GM12875 (cell line): Measurements from ENCODE around the gene FAM118B.

Source experiments
- H3K4me3 ChIP-seq: one replicate; pipeline ENCODE4 v1.5.1; 2011; ENCODE audit warnings: low read depth, low read length, control low read depth
- TF ChIP-seq, protein P1 (sequence below): IDR thresholded peaks from 2 replicates; pipeline ENCODE4 v1.5.1; 2011; ENCODE audit warnings: low read depth, mild to moderate bottlenecking, control low read depth, inconsistent platforms, low read length, moderate library complexity, borderline replicate concordance; ENCODE audit not compliant: insufficient read depth

The FAM118B gene

DNA sequence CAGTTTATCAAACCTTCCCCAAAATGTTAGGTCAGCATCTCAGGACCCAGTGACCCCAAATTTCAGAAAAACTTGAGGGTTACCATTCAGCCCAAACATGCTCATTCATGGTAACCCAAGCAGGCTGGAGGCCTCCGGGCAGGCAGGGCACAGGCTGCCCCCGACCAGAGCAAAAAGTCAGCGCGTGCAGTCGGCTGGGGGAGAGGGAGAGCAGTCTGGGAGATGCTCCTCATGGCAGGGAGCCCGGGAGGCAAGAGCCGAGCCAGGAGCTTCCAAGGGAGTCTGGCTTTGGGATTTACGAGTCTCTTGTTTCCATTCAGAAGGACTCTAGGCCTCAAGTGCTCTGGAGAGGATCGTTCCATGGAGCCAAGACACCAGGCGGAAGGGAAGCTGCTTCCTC is 45.8 kb upstream of the FAM118B start:
- no peak overlapping the region for H3K4me3 ChIP-seq
- TF ChIP-seq, protein P1, sequence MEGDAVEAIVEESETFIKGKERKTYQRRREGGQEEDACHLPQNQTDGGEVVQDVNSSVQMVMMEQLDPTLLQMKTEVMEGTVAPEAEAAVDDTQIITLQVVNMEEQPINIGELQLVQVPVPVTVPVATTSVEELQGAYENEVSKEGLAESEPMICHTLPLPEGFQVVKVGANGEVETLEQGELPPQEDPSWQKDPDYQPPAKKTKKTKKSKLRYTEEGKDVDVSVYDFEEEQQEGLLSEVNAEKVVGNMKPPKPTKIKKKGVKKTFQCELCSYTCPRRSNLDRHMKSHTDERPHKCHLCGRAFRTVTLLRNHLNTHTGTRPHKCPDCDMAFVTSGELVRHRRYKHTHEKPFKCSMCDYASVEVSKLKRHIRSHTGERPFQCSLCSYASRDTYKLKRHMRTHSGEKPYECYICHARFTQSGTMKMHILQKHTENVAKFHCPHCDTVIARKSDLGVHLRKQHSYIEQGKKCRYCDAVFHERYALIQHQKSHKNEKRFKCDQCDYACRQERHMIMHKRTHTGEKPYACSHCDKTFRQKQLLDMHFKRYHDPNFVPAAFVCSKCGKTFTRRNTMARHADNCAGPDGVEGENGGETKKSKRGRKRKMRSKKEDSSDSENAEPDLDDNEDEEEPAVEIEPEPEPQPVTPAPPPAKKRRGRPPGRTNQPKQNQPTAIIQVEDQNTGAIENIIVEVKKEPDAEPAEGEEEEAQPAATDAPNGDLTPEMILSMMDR: no peak

DNA sequence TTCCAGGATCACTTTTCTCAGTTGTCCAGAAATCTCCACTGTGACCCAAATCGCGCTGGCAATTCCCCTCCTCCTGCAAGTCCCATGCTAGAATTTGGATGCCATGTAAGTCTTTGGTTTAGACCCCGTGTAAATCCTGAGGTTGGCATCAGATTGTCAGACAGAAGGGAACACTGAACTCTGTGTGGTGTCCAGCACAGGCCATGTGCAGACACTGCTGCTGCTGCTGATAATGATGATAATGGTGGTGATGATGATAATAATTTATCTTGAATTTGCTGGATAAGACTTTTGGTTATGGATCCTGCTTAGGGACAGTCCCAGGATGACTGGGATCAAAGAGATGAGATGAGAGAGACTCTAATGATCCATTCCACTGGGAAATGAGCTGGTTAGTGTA is 45.2 kb upstream of the FAM118B start:
- no peak overlapping the region for H3K4me3 ChIP-seq
- TF ChIP-seq, protein P1: no peak

DNA sequence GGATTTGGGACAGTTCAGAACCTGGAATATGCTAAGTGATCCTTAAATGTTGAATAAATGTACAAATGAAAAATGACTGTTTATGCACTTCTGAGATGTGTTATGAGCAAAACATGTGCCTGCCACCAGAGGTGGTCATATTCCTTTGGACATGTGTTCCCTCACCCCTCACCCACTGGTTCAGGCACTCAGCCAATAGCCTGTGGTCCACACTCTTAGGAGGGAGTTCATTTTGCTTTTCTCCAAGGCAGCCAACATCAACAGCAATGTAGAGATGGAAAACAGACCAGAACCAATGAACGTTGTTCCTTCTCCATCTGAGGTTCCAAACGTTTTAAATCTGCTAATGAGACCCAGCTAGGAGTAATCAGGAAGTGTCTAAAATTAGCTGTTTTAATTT is 44.1 kb upstream of the FAM118B start:
- TF ChIP-seq, protein P1: no peak
- no peak overlapping the region for H3K4me3 ChIP-seq

DNA sequence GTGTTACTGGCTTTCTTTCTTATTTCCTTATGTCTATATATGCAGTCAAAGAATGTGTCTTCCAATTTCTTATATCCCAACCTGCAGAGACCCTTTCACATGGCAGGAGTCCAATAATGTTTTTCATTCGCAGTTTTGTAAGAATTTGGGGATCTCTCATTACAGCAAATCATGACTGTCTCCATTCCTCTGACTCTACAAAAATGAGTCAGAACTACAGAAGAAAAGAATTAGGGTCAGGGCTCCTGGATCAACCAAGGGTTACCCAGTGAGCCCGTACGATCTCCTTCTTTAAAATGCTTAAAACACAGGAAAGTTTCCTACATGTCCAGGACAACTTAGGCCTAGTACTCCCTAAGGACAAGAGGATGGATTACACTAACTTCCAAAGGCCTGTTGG is 42.3 kb upstream of the FAM118B start:
- no peak overlapping the region for H3K4me3 ChIP-seq
- TF ChIP-seq, protein P1: no peak

DNA sequence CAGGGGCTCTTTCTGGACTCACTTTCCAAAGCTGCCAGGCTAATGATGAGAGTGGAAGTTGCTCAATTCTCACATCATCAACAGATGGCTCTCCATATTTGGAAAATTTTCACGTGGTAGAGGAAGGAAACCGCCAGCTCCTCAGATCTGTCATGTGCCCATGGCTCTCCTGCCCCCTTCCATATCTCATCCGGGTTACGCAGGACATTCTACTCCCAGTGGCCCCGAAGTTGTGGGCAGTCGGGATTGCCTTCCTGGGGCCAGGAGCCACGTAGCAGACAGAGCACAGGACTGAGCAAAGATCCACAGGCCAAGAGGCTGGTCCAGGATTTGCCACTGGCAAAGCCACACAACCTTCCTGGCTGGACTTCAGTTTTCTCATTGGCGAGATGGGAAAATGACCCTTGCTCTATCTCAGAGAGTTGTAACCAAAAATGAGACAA is 39.0 kb upstream of the FAM118B start:
- TF ChIP-seq, protein P1: no peak
- no peak overlapping the region for H3K4me3 ChIP-seq

DNA sequence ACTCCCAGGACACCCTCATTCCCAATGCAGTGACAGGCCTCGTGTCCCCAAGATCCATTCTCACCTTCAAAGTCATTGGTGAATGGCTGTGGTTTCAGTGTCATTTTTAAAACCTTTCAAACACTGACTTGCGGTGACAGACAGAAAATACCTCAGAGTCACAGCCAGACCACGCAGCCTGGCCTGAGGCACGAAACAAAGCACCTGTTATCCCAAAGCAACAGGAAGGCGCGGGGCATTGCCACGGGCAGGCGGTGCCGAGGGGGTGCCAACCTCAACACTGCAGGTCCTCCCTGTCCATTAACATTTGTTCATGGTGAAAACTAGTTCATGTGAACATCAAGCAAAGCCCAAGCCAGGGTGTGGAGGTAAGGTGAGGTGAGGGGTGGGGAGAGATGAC is 38.3 kb upstream of the FAM118B start:
- H3K4me3 ChIP-seq: no peak overlapping the region

DNA sequence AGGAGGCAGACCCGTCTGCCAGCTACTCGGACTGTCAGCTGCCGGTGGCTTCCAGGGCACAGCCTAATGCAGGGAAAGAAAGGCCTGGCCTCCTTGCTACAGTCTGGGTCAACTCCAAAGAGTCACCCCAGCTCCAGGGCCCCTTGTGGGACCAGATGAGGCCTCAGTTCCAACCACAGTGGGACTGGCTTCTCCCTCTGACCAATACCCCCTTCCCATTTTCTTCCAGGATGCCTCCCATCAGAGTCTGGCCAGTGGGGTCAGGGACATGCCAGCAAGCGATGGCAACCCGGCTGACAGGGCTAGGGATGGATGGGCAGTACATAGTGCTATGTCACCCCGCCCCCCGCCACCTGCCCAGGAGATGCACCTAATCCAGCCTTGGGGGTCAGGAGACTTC is 36.8 kb upstream of the FAM118B start:
- TF ChIP-seq, protein P1: no peak
- H3K4me3 ChIP-seq: no peak overlapping the region

More for the DNA sequence above, 38.3 kb upstream of the FAM118B start:
- TF ChIP-seq, protein P1: no peak
